ENCODE measurements around the gene STK25.

Gene STK25

GRCh38 chr2:241478166-241478565 lies 30.2 kb downstream of the STK25 start:
- no peak overlapping the region for H3K4me3 ChIP-seq
- DNase-seq, result no peak
- no peak for TF ChIP-seq CTCF (IDR thresholded peaks at IDR 0.05)
- peaks cover 13 to 46% (median 31%) of the 10 kb centered on the region in 3 donors for H3K36me3 ChIP-seq
- intact Hi-C loops (cut with DNase I; ENCODE audit: low total_unique reads), result no loop called here
- no peaks in the 10 kb centered on the region for H3K27me3 ChIP-seq
- no peaks in the 10 kb centered on the region for H3K4me1 ChIP-seq
- no peak overlapping the region for H3K27ac ChIP-seq
- H3K9me3 ChIP-seq, result no peaks in the 10 kb centered on the region

DNA sequence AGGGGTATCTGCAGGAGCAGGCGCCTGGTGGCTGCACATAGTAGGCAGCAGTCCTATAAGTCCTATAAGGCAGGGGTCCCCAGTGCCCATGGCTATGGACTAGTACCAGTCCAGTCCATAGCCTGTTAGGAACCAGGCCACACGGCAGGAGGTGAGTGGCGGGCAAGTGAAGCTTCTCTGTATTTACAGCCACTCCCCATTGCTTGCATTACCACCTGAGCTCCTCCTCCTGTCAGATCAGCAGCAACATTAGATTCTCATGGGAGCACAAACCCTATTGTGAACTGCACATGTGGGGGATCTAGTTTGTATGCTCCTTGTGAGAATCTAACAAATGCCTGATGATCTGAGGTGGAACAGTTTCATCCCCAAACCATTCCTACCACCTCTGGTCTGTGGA lies 33.1 kb downstream of the STK25 start:
- DNase-seq, result no peak
- H3K9me3 ChIP-seq, result no peaks in the 10 kb centered on the region
- TF ChIP-seq CTCF (IDR thresholded peaks at IDR 0.05), result no peak

DNA sequence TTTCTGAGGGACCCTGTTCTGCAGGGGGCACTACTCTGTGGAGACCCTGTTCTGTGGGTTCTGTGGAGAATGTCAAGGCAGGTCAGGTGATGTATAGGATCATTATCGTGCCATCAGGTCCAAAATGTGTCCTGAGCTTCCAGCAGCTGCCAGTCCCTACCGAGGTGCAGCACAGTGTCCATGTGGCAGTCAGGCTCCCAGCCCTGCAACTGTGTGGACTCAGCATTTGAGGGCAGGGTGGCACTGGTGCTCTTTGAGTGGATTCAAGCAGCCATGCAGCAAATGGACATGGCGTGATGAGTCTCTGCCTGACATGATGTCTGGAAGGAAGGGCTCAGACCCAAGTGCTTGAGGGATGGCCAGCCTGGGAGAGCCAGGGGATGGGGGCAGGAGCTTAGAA lies 35.0 kb downstream of the STK25 start:
- no peaks in the 10 kb centered on the region for H3K27me3 ChIP-seq
- H3K4me1 ChIP-seq, result no peaks in the 10 kb centered on the region
- TF ChIP-seq CTCF (IDR thresholded peaks at IDR 0.05), result no peak
- no peaks in the 10 kb centered on the region for H3K9me3 ChIP-seq
- no peak for DNase-seq
- intact Hi-C loops (cut with DNase I; ENCODE audit: low total_unique reads), result no loop called here
- no peak overlapping the region for H3K27ac ChIP-seq
- no peak overlapping the region for H3K4me3 ChIP-seq
- peaks cover 8 to 52% (median 30%) of the 10 kb centered on the region in 3 donors for H3K36me3 ChIP-seq

More for the DNA sequence above, 33.1 kb downstream of the STK25 start:
- no peak overlapping the region for H3K4me3 ChIP-seq
- H3K36me3 ChIP-seq, result peaks cover 13 to 49% (median 34%) of the 10 kb centered on the region in 3 donors
- no peaks in the 10 kb centered on the region for H3K4me1 ChIP-seq
- intact Hi-C loops (cut with DNase I; ENCODE audit: low total_unique reads), result no loop called here
- H3K27me3 ChIP-seq, result no peaks in the 10 kb centered on the region
- no peak overlapping the region for H3K27ac ChIP-seq

- no peak for DNase-seq
- Histone ChIP-seq H3K4me1 (no peaks in the 10 kb centered on the region), H3K4me3 (no peak overlapping the region), H3K36me3 (peaks cover 0 to 41% (median 35%) of the 10 kb centered on the region in 3 donors), H3K27me3 (no peaks in the 10 kb centered on the region), H3K9me3 (no peaks in the 10 kb centered on the region), H3K27ac (no peak overlapping the region)
- intact Hi-C loops (cut with DNase I; ENCODE audit: low total_unique reads), result no loop called here
- TF ChIP-seq CTCF (IDR thresholded peaks at IDR 0.05), result no peak
Measured at GRCh38 chr2:241469746-241470145, 38.6 kb downstream of the STK25 start.

GRCh38 chr2:241468476-241468781 lies 40.0 kb downstream of the STK25 start:
- Histone ChIP-seq H3K4me3 (no peak overlapping the region), H3K27ac (no peak overlapping the region), H3K9me3 (no peaks in the 10 kb centered on the region), H3K36me3 (peaks cover 5 to 54% (median 46%) of the 10 kb centered on the region in 3 donors), H3K27me3 (no peaks in the 10 kb centered on the region), H3K4me1 (no peaks in the 10 kb centered on the region)
- intact Hi-C loops (cut with DNase I; ENCODE audit: low total_unique reads), result no loop called here
- DNase-seq, result no peak
- no peak for TF ChIP-seq CTCF (IDR thresholded peaks at IDR 0.05)

GRCh38 chr2:241467777-241468475 lies 40.5 kb downstream of the STK25 start:
- no peak for TF ChIP-seq CTCF (IDR thresholded peaks at IDR 0.05)
- DNase-seq, result no peak
- intact Hi-C loops (cut with DNase I; ENCODE audit: low total_unique reads), result no loop called here
- no peak overlapping the region for H3K4me3 ChIP-seq
- no peaks in the 10 kb centered on the region for H3K27me3 ChIP-seq
- H3K36me3 ChIP-seq, result peaks cover 9 to 59% (median 50%) of the 10 kb centered on the region in 3 donors
- no peak overlapping the region for H3K27ac ChIP-seq
- H3K9me3 ChIP-seq, result no peaks in the 10 kb centered on the region
- no peaks in the 10 kb centered on the region for H3K4me1 ChIP-seq
